ENCODE results near the gene ZNF683.

ZNF683 gene

DNA sequence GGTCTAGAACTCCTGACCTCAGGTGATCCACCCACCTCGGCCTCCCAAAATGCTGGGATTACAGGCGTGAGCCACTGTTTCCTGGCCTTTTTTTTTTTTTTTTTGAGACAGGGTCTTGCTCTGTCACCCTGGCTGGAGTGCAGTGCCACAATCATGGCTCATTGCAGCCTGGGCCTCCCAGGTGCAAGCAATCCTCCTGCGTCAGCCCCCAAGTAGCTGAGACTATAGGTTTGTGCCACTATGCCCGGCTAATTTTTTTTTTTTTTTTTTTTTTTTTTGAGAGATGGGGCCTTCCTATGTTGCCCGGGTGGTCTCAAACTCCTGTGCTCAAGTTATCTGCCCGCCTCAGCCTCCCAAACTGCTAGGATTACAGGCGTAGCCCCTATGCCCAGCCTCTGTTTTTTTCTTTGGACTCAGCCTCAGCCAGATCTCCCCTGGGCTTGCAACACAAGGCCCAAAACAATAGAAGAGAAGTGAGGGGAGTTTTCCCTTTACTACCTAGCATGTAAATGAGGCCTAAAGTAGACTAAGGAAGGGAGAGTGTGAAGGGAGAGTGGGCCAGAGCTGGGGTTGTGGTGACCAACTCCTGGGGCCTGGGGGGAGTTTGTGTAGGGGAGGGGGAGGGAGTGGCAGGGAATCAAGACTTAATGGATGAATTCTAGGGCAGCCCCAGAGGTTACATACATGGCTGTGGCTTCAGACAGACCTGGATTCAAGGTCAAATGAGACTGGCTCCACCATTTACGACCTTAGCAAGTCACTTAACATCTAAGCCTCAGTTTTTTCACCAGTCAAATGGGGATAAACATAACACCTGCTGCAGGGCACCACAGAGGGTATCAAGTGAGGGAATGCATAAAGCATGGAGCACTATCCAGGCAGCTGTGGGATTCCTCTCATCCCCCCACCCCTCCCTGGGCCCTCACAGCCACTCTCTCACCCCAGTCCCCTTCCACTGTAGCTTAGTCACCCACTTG is 56.4 kb downstream of the ZNF683 start:
- TF ChIP-seq ZFX (IDR thresholded peaks at IDR 0.05) (no peak), CTCF (conservative IDR thresholded peaks at IDR 0.05) (no peak)
- no peak overlapping the region for H3K27ac ChIP-seq

GRCh38 chr1:26314501-26314900 is 58.0 kb downstream of the ZNF683 start:
- H3K27ac ChIP-seq, result no peak overlapping the region
- no peak for TF ChIP-seq ZFX (IDR thresholded peaks at IDR 0.05)
- no peak for TF ChIP-seq CTCF (conservative IDR thresholded peaks at IDR 0.05)
